Breast epithelium (tissue), 3 donors: ENCODE data around the gene C21orf91.

Experiments
- POLR2A ChIP-seq: fragments of 450-650 bp; IDR thresholded peaks from one replicate; pipeline ENCODE4 v1.6.1; 2016; ENCODE audit warnings: antibody characterized with exemption, mild to moderate bottlenecking, moderate library complexity
- POLR2AphosphoS5 ChIP-seq, 3 donors: sonication (generic); formaldehyde crosslinking; IDR thresholded peaks; one replicate each; pipeline ENCODE4 v1.6.1; 2017; ENCODE audit warnings: antibody characterized with exemption in 3 of 3
- TF ChIP-seq, protein P1 (sequence below), 3 donors: fragments of 450-650 bp; IDR thresholded peaks; one replicate each; pipeline ENCODE4 v1.5.1; 2016 to 2017; ENCODE audit warnings: antibody characterized with exemption in 3 of 3, mild to moderate bottlenecking in 3 of 3, moderate library complexity in 3 of 3

DNA sequence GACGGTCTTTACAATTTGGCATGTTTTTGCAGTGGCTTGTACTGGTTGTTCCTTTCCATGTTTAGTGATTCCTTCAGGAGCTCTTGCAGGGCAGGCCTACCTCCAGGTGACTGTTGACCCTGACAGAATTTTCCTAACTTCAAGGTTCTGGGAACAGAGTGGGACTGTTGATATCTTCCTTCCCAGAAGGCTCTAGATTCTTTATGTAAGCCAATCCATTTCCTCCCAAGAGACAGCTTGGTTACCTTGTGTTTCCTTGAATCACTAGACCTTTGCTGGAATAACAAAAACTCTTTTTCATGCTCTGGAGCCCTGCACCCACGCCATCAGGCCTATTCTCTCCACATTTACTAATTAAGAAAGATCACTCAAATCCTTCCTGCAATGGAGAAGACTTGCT lies 67.0 kb downstream of the C21orf91 start:
- TF ChIP-seq, protein P1, sequence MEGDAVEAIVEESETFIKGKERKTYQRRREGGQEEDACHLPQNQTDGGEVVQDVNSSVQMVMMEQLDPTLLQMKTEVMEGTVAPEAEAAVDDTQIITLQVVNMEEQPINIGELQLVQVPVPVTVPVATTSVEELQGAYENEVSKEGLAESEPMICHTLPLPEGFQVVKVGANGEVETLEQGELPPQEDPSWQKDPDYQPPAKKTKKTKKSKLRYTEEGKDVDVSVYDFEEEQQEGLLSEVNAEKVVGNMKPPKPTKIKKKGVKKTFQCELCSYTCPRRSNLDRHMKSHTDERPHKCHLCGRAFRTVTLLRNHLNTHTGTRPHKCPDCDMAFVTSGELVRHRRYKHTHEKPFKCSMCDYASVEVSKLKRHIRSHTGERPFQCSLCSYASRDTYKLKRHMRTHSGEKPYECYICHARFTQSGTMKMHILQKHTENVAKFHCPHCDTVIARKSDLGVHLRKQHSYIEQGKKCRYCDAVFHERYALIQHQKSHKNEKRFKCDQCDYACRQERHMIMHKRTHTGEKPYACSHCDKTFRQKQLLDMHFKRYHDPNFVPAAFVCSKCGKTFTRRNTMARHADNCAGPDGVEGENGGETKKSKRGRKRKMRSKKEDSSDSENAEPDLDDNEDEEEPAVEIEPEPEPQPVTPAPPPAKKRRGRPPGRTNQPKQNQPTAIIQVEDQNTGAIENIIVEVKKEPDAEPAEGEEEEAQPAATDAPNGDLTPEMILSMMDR (IDR thresholded peaks at IDR 0.05), result no peak
- TF ChIP-seq POLR2AphosphoS5 (IDR thresholded peaks at IDR 0.05) (peak in 1 of 3 donors; percentile 33), POLR2A (no peak)
